Stimulated activated CD4-positive, alpha-beta T cell treated with anti-CD3 and anti-CD28 coated beads, TNF-alpha, amount 100 ng/mL, for 24 hours (primary cell): ENCODE results near the gene NOP58.
"Not testable (repeated sequence)": the region's sequence is repeated elsewhere in the genome, so short reads cannot be mapped to it uniquely, and the experiment has no call there.

Experiments
- DNase-seq, 3 experiments: peaks; one replicate each; pipeline ENCODE4 v3.0.0-alpha.2; 2020; ENCODE audit warnings: low read depth in 3 of 3

Gene NOP58

DNA sequence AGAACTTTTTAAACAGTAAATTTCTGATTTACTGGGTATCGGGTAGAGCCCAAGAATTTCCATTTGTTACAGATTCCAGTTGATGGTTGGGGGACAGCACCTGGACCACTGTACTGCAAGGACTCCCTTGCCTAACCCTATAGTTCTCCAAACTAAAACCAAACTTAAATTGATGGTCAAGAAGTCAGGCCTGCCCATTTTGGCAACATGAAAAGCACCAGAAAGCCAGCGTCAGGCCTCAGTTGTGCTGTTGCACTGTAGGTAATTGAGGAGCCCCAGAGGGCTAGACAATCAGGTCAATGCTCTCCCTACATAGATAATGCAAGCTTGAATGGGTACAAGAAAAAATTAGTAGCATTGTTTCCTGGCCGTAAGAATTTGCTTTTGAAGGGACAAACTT, 40.5 kb downstream of the NOP58 start:
- DNase-seq, result no peak

DNA sequence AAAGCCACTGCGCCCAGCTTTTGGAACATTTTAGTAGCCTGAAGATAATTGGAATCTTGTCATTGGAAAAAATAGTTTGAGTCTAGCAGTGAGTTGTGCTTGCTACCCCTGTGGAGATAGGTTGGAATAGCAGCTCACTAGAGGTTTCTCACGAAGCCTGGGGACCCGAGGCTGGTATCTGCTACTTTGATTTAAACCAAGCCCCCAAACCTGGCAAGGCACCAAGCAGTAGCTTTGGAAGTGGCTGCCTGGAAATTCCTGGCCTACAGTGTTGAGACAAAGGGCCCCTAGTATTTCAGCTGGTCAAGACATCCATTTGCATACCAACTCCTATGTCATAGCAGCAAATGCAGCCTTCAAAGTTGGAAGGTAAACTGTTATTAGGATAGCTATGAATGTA, 42.1 kb downstream of the NOP58 start:
- DNase-seq, result no peak

DNA sequence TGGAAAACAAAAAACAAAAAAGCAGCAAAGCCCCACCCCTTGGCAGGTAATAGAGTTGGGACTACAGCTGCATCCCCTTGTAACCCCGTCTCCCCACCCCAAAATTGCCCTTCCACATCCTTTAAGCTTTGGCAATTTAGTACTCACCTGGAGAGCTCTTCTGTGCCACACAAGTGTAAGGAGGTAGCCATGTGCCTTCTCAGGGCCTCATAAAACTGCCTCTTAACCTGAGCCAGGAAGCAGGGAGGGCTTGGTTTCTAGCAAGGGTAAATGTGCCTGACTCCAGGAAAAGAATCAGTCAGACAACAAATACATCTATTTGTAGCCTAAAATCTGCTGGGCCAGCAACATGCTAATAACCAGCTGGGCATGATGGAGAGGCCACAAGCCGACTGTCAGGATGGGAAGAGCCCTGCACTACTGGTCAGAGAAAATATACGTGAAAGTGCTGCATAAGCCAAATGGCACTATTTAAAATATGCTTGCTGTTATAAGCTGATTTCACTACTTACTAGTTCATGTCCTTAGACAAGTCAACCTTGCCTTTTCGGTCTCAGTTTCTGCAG, 46.3 kb downstream of the NOP58 start:
- DNase-seq, result no peak

DNA sequence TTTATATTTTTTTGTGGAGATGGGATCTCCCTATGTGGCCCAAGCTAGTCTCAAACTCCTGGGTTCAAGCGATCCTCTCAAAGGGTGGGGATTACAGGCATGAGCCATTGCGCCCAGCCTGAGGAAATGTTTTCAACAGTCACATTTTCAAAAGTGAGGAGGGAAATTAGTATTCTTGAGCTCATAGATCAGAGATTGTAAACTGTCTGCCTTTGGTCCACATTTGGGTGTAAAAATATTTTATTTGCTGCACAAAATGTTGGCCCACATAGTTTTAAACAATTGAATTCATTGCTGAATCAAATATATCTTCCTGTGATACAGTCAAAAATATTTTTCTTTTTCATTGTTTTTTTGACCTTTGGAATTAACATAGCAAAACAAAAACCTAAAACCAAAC, 48.6 kb downstream of the NOP58 start:
- DNase-seq, result no peak

DNA sequence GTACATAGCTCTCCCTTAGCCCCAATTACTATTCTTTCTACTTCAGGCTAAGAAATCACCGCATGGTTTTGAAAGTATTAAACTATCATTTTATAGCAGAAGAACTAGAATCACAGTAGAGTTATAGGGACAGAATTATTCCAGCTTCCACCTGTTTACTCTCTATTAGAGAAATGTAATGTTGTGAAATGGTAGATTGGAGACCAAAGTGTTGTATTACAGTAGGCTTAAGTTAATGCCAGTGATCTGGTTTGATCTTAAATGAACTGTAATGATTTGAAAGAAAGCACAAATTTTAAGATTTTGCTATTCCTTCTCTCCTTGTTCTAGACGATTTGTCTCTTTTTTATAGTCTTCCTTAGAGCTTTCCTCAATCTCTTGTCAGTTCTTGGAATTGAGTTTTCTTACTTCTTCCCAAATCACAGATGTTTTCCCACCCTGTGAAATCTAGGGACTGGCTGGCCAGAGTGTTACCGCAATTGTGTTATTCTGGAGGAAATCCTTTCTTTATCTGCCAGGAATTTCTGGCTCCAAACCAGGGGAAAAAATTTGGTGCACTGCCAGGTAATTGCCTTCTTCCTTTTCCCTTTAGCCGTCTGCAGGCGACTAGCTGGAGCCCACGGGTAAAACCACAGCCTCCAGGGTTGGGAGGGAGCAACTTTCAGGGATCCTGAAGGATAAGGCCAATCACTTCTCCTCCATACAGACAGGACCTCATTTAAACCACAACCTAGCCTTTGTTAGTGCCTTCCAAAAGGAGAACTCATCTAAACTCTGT, 51.7 kb downstream of the NOP58 start:
- DNase-seq, result no peak

- DNase-seq, result not testable (repeated sequence)
Measured at GRCh38 chr2:202320362-202320761, 54.8 kb downstream of the NOP58 start.

DNA sequence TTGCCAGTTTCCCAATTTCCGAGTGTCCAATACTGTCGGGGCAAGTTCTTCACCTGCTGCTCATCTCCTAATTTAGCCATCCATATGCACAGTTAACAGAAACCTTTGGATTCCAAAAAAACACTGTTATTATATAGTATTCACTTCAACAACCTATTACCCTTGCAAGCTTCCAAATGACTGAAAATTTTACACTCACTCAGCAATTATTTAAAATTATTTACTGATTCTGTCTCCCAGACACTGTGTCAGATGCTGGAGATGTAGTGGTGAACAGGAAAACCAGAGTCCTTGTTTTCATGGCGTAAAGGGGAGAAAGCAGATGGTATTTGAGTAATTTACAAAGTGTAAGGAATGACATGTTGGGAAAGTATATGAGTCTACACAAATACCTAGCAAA, 56.9 kb downstream of the NOP58 start:
- no peak for DNase-seq

- no peak for DNase-seq
Measured at GRCh38 chr2:202327858-202328257, 62.3 kb downstream of the NOP58 start.

GRCh38 chr2:202335791-202336467, 70.4 kb downstream of the NOP58 start:
- no peak for DNase-seq

- no peak for DNase-seq
Measured at GRCh38 chr2:202337151-202337550, 71.6 kb downstream of the NOP58 start.

- no peak for DNase-seq
Measured at GRCh38 chr2:202337706-202338346, 72.3 kb downstream of the NOP58 start.

- no peak for DNase-seq
Measured at GRCh38 chr2:202339071-202339870, 73.7 kb downstream of the NOP58 start.

- DNase-seq, result no peak
Measured at GRCh38 chr2:202344178-202344577, 78.6 kb downstream of the NOP58 start.

GRCh38 chr2:202346180-202346579, 80.6 kb downstream of the NOP58 start:
- no peak for DNase-seq
